ENCODE results near the gene ADAM23.

Gene ADAM23

GRCh38 chr2:206488053-206488452, 44.7 kb downstream of the ADAM23 start:
- Histone ChIP-seq H3K27ac (no peak overlapping the region), H3K36me3 (no peaks in the 10 kb centered on the region), H3K4me3 (ENCODE audit: low read depth, low read length) (no peak overlapping the region), H3K9me3 (ENCODE audit: severe bottlenecking) (no peaks in the 10 kb centered on the region), H3K27me3 (ENCODE audit: insufficient read depth, low read depth, severe bottlenecking) (no peaks in the 10 kb centered on the region)
- no peak for TF ChIP-seq CTCF (IDR thresholded peaks at IDR 0.05; ENCODE audit: low read depth, low read length)
- DNase-seq, result no peak

- Histone ChIP-seq H3K27me3 (ENCODE audit: insufficient read depth, low read depth, severe bottlenecking) (no peaks in the 10 kb centered on the region), H3K4me3 (ENCODE audit: low read depth, low read length) (no peak overlapping the region), H3K9me3 (ENCODE audit: severe bottlenecking) (no peaks in the 10 kb centered on the region), H3K36me3 (no peaks in the 10 kb centered on the region), H3K27ac (no peak overlapping the region)
- no peak for DNase-seq
- no peak for TF ChIP-seq CTCF (IDR thresholded peaks at IDR 0.05; ENCODE audit: low read depth, low read length)
Observed at GRCh38 chr2:206488623-206489022, 45.3 kb downstream of the ADAM23 start.

GRCh38 chr2:206494061-206494460, 50.7 kb downstream of the ADAM23 start:
- no peak for DNase-seq
- no peak for TF ChIP-seq CTCF (IDR thresholded peaks at IDR 0.05; ENCODE audit: low read depth, low read length)
- Histone ChIP-seq H3K27me3 (ENCODE audit: insufficient read depth, low read depth, severe bottlenecking) (no peaks in the 10 kb centered on the region), H3K27ac (no peak overlapping the region), H3K36me3 (no peaks in the 10 kb centered on the region), H3K4me3 (ENCODE audit: low read depth, low read length) (no peak overlapping the region), H3K9me3 (ENCODE audit: severe bottlenecking) (no peaks in the 10 kb centered on the region)

GRCh38 chr2:206502729-206503128, 59.4 kb downstream of the ADAM23 start:
- no peak for DNase-seq
- Histone ChIP-seq H3K9me3 (ENCODE audit: severe bottlenecking) (no peaks in the 10 kb centered on the region), H3K36me3 (no peaks in the 10 kb centered on the region), H3K27me3 (ENCODE audit: insufficient read depth, low read depth, severe bottlenecking) (no peaks in the 10 kb centered on the region), H3K4me3 (ENCODE audit: low read depth, low read length) (no peak overlapping the region), H3K27ac (no peak overlapping the region)
- TF ChIP-seq CTCF (IDR thresholded peaks at IDR 0.05; ENCODE audit: low read depth, low read length), result no peak

- no peak for DNase-seq
- H3K27me3 ChIP-seq (ENCODE audit: insufficient read depth, low read depth, severe bottlenecking), result no peaks in the 10 kb centered on the region
- H3K36me3 ChIP-seq, result no peaks in the 10 kb centered on the region
- no peak overlapping the region for H3K27ac ChIP-seq
- no peaks in the 10 kb centered on the region for H3K9me3 ChIP-seq (ENCODE audit: severe bottlenecking)
- no peak overlapping the region for H3K4me3 ChIP-seq (ENCODE audit: low read depth, low read length)
- no peak for TF ChIP-seq CTCF (IDR thresholded peaks at IDR 0.05; ENCODE audit: low read depth, low read length)
Observed at GRCh38 chr2:206511283-206511682, 68.0 kb downstream of the ADAM23 start.

GRCh38 chr2:206512999-206513398, 69.7 kb downstream of the ADAM23 start:
- no peak overlapping the region for H3K27ac ChIP-seq
- no peak for TF ChIP-seq CTCF (IDR thresholded peaks at IDR 0.05; ENCODE audit: low read depth, low read length)
- no peaks in the 10 kb centered on the region for H3K9me3 ChIP-seq (ENCODE audit: severe bottlenecking)
- no peak overlapping the region for H3K4me3 ChIP-seq (ENCODE audit: low read depth, low read length)
- no peaks in the 10 kb centered on the region for H3K36me3 ChIP-seq
- DNase-seq, result no peak
- H3K27me3 ChIP-seq (ENCODE audit: insufficient read depth, low read depth, severe bottlenecking), result no peaks in the 10 kb centered on the region
